NCI-H2107 treated with DMSO at 0.1 percent for 48 hours (cell line): ENCODE results near the gene CRISPLD2.

Experiments used
- DNase-seq: peaks from one replicate; lab custom pipeline; 2025; ENCODE audit not compliant: unreplicated experiment; lab: John Stamatoyannopoulos, UW

CRISPLD2 gene

DNA sequence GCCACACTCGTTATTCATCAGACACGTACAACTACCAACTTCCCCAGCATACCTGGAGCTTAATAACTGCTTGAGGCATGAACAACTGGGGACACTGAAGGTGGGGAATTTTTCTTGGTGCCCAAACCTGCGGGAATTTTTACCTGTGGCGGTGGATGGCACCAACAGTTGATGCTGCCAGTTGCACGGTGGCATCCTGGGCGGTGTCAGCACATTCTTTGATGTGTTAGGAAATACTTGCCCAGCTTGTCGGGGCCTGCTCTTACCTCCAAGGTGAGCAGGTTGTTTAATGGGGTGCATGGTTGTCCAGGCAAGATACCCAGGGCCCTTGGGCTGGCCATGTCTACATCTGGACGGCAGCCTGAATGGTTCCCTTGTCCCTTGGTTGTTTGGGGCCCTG, 79.6 kb downstream of the CRISPLD2 start:
- no peak for DNase-seq

DNA sequence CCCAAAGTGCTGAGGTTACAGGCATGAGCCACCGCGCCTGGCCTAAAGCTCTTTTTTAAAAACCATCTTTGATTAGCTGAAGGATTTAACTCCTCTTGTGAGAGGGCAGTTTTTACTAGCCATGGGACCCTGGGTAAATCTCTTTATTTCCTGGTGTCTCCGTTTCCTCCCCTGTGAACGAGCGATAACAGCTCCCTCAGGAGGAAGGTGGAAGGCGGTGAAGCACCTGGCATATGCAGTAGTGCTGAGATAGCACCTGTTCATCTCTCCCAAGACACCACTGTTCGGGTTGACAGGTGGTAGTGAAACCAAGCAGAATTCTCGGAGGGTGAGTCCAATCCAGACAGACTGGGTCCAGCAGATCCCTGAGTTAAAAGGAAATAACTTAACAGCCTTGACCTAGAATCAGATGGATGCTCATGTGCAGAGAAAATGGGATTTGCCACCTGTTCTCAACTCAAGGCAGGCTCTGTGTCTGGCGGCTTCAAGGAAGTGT, 86.2 kb downstream of the CRISPLD2 start:
- no peak for DNase-seq

DNA sequence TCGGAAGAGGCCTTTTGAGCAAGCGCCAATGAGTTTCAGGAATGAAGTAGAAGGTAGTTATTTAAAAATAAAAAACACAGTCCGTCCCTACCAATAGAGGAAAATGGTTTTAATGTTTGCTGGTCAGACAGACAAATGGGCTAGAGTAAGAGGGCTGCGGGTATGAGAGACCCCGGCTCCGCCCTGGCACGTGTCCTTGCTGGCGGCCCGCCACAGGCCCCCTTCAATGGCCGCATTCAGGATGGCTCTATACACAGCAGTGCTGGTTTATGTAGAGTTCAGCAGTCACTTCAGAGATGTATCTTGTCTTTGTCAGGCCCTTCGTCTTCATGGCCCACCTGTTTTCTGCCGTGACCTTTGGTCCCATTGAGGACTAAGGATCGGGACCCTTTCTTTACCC, 87.3 kb downstream of the CRISPLD2 start:
- DNase-seq: no peak

DNA sequence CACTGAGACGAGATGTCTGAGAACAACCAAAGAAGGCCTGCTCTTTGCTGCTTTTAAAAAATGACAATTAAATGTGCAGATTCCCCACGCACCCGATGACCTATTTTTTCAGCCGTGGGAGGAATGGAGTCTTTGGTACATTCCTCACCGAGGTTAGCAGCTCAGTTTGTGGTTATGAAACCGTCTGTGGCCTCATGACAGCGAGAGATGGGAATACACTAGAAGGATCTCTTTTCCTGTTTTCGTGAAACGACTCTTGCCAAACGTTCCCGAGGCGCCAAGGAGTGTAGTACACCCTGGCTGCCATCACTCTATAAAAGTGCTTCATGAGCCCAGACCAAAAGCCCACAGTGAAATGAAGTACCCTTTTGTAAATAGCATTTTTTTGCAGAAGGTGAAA, 87.8 kb downstream of the CRISPLD2 start:
- DNase-seq: no peak

DNA sequence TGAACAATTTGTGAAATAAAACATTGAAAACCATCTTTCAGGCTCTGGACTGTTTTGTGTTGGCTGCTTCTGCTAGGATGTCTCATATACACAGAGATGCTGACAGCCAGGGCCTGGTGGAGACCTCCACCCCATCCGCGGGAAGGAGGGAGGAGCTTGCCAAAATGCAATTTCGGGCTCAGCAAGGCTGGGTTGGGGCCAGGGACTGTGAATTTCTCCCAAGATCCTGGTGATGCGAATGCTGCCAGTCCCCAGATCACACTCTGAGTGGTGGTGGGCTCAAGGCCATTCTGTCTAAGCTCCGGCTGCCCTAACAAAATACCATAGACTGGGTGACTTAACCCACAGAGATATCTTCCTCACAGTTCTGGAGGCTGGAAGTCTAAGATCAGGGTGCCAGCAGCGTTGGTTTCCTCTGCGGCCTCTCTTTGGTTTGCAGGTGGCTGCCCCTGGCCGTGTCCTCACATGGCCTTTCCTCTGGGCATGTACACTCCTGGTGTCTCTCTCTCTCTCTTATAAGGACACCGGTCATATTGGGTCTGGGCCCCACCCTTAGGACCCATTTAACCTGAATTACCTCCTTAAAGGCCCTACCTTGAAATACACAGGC, 89.8 kb downstream of the CRISPLD2 start:
- no peak for DNase-seq

DNA sequence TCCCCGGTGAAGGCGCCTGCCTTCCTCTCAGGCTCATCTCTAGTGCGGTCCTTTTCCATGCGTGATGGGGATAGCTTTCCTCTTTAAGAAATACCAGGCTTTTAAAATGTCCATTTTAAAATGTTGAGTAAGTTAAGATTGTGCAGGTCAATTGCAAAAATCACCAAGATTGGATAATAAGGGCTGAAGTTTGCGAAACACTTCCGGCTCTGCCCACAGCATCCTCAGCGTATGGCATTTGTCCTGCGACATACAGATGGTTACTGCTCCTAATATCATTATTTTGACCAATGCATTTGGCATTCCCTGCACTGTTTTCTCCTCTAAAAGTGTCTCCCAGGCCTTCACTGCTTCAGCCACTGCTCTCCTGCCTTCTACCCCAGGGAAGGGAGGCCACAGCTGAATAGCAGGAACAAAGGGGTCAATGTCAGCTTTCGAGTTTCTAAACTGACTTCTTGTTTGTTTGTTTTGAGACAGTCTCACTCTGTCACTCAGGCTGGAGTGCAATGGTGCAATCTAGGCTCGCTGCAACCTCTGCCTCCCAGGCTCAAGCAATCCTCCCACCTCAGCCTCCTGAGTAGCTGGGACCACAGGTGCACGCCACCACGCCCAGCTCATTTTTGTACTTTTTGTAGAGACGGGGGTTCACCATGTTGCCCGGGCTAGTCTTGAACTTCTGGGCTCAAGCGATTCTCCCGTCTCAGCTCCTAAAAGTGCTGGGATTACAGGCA, 91.9 kb downstream of the CRISPLD2 start:
- DNase-seq: no peak

DNA sequence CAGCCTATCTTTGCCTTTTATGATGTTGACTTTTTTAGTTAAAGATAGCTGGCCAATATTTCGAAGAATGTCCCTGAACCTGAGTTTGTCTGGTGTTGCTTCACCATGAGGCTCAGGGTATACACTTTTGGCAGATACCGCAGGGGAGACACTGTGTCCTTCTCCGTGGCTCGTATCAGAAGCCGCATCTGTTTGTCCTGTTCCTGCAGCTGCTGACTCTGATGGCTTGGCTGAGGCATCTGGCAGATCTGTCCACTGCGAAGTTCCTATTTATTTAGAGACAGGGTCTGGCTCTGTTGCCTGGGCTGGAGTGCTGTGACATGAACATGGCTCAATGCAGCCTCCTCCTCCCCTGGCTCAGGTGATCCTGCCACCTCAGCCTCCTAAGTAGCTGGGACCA, 93.5 kb downstream of the CRISPLD2 start:
- DNase-seq: no peak

DNA sequence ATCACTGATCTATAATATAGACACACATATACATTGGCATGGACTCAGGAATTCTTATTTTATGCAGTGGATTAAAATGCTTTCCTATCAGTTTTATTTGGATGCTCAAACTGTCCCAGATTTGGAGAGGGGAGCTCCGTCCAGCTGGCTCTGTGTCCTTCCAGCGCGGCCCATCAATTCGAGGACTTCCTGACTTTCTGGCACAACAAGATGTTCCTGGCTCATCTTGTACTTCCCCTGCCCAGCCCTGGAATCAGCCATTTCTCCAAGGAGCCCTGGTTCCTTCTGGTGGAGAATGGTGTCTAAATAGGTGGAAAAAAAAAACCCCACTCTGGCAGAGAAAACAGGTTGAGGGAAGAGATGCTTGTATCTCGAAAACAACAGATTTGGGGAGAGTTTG, 94.5 kb downstream of the CRISPLD2 start:
- no peak for DNase-seq

DNA sequence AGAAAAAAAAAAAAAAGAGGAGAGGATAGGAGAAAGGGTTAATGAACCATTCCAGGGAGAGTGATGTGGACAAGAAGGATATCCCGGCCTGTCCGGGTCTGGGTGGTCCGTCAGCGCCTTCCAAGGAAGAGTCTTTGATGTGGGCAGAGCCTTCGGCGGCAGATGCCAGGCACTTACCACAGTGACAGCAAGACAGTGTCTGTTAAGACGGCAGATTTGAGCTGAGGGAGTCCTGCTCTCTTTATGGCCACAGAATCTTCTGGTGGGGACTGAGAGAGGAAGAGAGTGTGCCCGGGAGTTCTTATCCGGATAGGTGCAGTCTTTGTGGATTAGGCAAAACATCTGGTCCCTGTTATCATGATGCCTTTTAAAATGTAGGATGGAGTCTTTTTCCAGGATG, 96.4 kb downstream of the CRISPLD2 start:
- no peak for DNase-seq

DNA sequence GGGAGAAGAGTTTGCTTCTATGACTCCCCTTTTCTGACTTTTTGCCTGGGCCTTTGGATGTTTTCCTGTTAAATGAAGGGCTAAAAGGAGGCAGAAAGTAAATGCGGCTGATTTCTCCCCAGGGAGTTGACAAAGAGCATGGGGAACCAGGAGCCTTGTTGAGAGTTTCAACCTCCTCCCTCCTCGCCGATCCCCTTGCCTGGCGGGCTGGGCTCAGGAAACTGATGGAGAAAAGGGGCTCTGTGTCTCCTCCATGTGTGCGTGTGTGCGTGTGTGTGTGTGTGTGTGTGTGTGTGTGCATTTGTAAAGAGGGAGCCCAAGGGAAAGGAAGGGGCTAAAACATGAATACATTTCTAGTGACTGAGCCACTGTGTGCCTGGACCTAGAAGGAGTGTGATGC, 97.1 kb downstream of the CRISPLD2 start:
- DNase-seq: no peak

DNA sequence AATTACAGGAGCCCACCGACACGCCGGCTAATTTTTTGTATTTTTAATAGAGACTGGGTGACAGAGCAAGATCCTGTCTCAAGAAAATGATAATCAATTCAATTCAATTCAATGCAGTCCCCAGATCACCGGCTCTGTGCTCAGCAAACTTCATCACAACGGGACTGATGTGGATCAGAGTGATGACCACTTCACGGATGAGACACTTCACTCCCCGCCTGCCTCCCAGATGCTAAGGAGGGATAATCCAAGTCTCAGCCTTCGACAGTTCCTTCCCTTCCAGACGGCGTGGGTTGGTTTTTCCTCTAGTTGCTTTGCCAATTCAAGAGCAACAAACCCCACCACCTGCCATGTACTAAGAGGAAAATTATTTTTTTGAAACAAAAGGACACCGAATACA, 97.7 kb downstream of the CRISPLD2 start:
- no peak for DNase-seq

DNA sequence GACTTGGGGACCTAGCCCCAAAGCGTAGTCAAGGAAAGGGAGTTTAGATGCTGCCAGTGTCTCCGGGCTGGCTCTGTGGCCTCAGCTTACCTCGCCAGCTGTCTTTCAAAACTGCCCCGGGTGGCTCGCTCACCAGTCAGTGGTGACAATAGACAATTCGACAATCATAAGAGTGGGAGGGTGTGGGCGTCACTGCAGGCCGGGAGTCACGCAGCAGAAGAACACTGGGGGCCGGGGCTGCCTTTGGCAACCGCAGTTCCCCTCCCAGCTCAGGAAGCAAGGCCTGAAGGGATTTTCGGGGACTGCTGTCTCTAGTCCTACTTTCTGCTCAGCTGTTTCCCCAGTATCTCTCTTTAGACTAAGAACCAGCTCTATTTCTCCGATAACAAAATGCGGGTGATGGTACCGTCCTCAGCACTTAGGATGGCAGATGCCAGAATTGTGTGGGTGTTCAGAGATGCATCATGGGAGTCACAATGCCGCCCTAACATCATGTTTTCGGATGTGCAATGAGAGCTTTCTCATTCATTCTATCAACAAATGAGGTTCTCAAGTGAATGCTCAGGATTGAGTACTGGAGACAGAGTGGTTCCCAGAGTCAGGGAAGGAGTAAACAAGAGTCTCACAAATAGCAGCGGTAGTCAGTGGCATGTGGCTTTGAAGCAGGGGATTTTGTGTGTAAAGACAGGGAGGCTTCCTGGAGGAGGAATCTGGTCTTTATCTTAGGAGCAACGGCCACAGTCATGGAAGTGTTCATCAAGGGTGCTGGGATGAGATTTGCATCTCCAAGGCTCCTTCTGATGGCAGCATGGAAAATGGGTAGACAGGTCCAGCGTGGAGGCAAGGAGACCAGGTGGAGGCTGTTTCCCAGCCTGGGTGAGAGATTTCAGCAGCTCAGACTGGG, 98.5 kb downstream of the CRISPLD2 start:
- no peak for DNase-seq

DNA sequence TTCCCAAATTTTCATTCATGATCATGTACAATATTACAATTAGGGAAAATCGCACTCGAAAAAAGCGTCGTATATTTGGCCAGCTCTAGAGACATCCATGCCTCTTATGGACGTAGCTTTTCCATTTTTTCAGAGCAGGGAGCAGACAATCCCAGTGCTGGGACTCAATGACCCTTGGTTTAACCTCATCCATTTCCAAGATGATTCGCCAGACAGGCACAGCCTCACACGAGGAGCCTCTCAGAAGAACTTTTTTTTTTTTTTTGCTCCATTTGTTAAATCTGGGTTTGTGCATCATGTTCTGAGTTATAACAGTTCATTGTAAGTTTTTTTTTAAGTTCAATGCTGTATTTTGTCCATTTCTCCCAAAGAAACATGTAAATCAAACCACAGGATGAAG, 99.5 kb downstream of the CRISPLD2 start:
- DNase-seq: no peak

DNA sequence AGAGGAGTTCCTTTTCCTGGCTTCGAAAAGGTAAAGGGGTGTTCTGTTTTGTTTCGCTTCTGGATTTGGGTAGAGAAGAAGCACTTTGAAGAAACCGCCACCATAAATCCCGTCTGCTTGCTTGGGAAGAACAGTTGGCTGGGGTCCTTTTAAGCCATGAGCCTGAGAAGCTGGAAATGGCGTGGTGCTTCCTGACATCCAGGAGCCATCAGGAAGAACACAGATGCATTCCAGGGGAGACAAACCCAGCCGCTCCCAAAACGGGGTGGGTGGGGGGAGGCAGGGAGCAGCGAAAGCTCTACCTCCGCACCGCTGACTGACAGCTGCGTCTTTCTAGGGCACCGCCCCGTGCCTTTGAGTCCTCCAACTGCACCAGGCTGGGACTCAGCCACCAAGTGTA, 99.9 kb downstream of the CRISPLD2 start:
- no peak for DNase-seq

DNA sequence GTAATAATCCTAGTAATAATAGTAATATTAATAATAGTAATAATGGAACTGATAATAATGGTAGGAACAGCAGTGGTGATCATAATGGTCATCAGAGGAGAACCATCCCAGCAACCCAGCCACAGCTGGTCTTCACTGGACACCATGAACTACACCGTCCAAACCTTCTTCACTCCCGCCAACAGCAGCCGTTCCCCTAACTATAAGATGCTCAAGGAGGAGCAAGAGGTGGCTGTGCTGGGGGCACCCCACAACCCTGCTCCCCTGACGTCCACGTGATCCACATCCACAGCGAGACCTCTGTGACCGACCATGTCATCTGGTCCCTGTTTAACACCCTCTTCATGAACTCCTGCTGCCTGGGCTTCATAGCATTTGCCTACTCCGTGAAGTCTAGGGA, 100.5 kb downstream of the CRISPLD2 start:
- no peak for DNase-seq

DNA sequence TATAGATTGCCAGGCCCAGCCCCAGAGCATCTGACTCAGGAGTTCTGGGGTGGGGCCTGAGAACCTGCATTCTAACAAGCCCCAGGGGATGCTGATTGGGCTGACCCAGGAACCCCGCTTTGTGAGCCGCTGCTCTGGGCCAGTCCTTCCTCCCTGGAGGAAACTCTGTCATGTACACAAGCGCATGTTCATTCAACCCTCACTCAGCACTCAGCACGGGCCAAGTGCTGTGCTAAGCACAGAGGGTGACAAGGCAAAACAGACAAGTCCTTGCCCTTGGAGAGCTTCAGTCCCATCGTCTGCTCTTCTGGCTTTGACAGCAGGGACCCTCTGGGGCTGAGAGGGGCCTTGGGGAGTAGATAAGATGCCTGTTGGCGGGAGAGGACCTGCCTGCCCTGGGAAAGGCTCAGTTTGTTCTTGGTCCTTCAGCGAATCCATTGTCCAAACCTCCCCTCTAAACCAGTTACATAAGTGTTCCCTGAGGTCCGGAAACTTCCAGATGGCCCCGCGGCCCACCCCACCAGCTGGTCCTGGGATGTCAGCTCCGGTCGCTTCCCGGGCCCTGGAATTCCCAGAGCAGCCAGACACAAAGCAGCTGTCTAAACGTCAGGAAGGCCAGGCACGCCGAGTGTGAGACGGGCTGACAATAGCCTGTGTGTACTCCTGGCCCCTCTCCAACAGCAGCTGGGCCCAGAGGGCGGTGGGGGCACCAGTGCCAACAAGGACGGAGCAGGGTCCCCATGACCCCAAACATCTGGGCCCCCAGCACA, 102.8 kb downstream of the CRISPLD2 start:
- no peak for DNase-seq

DNA sequence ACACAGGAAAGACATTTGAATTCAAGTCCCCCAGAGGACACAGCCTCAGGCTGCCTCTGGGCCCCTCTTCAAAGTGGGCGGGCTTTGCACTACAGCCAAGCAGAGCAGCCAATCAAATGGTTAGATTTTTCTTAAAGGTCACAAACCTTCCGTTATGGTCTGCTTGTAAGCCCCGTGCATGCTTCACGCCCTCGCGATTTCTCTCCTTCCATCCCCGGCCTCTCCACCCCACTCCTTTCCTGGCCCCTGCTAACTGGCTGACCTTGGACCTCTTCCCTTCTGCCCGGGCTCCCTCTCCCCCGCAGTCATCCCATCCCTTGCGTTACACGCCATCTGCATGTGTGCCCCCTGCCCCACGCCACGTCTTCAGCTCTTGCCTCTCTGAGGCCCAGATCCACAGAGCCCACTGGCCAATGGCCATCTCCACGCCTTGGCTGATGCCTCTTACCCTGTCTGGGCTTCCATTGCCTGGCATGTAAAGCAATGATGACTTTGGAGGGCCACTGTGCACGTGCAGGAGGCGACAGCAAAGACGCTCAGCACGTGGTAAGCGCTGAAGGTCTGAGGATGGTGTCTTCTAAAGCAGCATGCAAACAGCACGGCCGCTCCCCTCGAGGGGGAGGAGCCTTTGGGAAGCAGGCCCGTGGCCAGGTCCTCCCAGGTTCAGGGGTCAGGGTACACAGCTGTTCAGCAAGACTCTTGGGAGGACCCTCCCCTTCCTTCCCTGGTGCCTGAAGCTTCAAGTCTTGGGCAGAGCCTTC, 104.7 kb downstream of the CRISPLD2 start:
- no peak for DNase-seq

DNA sequence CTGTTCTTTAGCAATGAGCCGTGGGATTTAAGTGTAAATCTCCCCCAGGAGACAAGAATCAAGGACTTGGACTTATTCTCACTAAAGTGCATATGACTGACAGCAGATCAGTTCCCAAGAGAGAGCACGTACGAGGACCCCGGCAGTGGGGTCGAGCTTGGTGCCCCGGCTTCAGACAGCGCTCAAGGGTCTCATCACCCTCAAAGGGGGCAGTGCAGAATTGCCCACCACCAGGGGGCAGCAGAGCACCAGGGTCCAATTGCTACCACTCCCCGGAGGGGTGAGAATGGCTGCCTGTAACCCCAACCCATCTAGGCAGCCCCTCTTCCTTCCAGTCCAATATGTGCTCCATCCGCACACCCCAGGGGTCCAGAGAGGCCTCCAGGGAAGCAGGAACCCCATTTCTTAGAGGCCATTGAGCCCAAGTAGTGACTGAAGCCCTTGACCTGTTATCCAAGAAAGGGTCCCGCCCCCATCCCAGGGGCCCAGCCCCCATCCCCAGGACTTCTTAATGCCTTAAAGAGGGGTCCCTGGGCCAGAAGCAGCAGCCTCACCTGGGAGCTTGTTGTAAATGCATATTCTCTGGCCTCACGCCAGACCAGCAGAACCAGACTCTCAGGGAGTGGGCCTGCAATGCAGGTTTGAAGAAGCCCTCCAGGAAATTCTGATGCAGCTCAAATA, 105.4 kb downstream of the CRISPLD2 start:
- peak; percentile 13 for DNase-seq

DNA sequence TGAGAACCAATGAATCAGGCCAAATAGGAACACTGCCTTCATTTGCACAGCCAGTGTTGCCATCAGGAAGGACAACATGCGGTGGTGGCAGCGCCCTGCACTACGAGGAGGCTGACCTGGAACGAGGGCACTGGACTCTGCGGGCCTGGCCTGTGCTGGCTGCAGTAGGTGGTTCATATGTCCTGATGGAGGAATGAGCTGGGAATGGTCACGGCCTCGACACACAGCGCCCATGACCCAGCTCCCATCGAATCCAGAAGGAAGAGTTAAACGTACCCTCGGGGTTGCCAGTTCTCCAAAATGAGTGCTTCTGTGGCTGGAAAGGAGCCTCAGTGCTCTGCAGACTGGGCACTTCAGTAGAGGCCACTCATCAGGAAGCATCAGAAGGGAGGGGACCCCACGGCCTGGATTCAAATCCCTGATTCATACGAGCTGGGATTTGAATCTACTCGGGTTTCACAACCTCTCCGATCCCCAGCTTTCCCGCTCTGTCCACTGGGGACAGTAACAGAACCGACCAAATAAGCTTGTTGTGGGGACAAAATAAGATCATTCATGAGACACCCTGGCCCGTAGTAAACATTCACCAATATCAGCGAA, 106.1 kb downstream of the CRISPLD2 start:
- DNase-seq: no peak
